ENCODE data around the gene DDAH1. TPM values are rescaled to one million over a fixed set of nuclear protein-coding genes. Genes with fewer than 3 reads are reported as not detected.

Gene DDAH1
- total RNA-seq, 2 experiments from 2014 or later: not detected

- peaks cover 28% of the 10 kb centered on the region for H3K4me1 ChIP-seq (ENCODE audit: insufficient read depth, low read length)
These were observed 189.2 kb downstream of the DDAH1 start for GRCh38 chr1:85275701-85276214.

DNA sequence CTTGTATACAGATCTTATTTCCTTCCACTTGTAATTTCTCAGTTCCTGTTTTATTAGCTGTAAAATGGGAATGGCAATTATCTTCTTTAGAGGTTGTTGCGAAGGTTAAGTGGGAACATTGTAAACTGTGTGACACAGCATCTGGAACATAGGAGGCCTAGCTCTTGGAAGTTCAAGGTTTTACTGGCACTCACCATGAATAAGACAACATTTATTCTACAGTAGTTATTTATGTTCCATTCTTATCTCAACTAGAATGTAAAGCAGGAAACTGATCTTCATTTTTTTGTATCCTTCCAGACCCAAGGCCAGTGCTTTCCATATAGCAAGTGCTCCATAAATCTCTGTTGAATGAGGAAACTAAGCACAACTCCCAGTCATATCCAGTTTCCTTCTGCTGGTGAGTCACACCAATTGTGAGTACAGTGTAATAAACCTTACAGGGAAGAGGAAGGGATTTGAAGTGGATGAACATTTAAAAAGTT is 189.9 kb downstream of the DDAH1 start:
- DNase-seq: peak in 2 of 14 experiments; percentile 33 to 35
- H3K4me1 ChIP-seq (ENCODE audit: insufficient read depth, low read length): peaks cover 28% of the 10 kb centered on the region
- no peaks in the 10 kb centered on the region for H3K27me3 ChIP-seq (ENCODE audit: control insufficient read depth in 1 of 2, insufficient read depth in 2 of 2, low read length in 2 of 2)
- H3K4me3 Mint-ChIP-seq: peak overlapping the region; percentile 92
- peak overlapping the region; percentile 94 for H3K4me3 ChIP-seq (ENCODE audit: low read length)
- ChIA-PET POLR2A (interaction anchor here (0.8 to 3.8 kb wide), 8 partner anchors 15 to 1429 kb away, joined by 3 to 104 read pairs (median 16); partner anchors contain the start of genes C1orf52, GNG5, SH3GLB1 and SPATA1), CTCF (interaction anchor here (4.0 to 11.2 kb wide), 2 partner anchors 16 to 330 kb away, joined by 27 to 119 read pairs; partner anchors contain the start of gene C1orf52)
- H3K27ac ChIP-seq (ENCODE audit: low read depth in 1 of 2, low read length in 2 of 2): no peak overlapping the region
- H3K36me3 Mint-ChIP-seq (ENCODE audit: low read depth): peaks cover 42% of the 10 kb centered on the region
- H3K27me3 Mint-ChIP-seq: no peaks in the 10 kb centered on the region
- H3K27ac Mint-ChIP-seq: peak overlapping the region; percentile 95
- H3K4me1 Mint-ChIP-seq (ENCODE audit: low read depth): peaks cover 66% of the 10 kb centered on the region
- intact Hi-C loops (cut with DNase I, micrococcal nuclease): loop anchor here (1.0 to 10.0 kb wide), 10 partner anchors 10 to 770 kb away; partner anchors contain the start of genes CTBS (in 2 of the 2), GNG5 (in 1 of the 2), SPATA1 (in 1 of the 2) and SSX2IP (in 1 of the 2)
- peaks cover 22% of the 10 kb centered on the region for H3K36me3 ChIP-seq (ENCODE audit: insufficient read depth, low read length)
- no peak for ATAC-seq (ENCODE audit: poor library complexity)
- no peaks in the 10 kb centered on the region for H3K9me3 ChIP-seq (ENCODE audit: control insufficient read depth in 1 of 2, insufficient read depth in 1 of 2, low read length in 2 of 2)
- H3K9me3 Mint-ChIP-seq: no peaks in the 10 kb centered on the region
- no peak for TF ChIP-seq CTCF (IDR thresholded peaks at IDR 0.05)

More at GRCh38 chr1:85275701-85276214, 189.2 kb downstream of the DDAH1 start:
- ATAC-seq (ENCODE audit: poor library complexity): no peak
- intact Hi-C loops (cut with DNase I, micrococcal nuclease): loop anchor here (1.0 to 10.0 kb wide), 11 partner anchors 10 to 771 kb away; partner anchors contain the start of genes CTBS (in 2 of the 2), C1orf52 (in 1 of the 2), GNG5 (in 1 of the 2) and SPATA1 (in 1 of the 2)
- Mint-ChIP-seq H3K27me3 (no peaks in the 10 kb centered on the region), H3K36me3 (ENCODE audit: low read depth) (peaks cover 37% of the 10 kb centered on the region), H3K27ac (peak overlapping the region; percentile 95), H3K9me3 (no peaks in the 10 kb centered on the region), H3K4me1 (ENCODE audit: low read depth) (peaks cover 63% of the 10 kb centered on the region), H3K4me3 (peak overlapping the region; percentile 92)
- no peaks in the 10 kb centered on the region for H3K9me3 ChIP-seq (ENCODE audit: control insufficient read depth in 1 of 2, insufficient read depth in 1 of 2, low read length in 2 of 2)
- H3K27ac ChIP-seq (ENCODE audit: low read depth in 1 of 2, low read length in 2 of 2): peak overlapping the region; percentile 90 to 99
- H3K27me3 ChIP-seq (ENCODE audit: control insufficient read depth in 1 of 2, insufficient read depth in 2 of 2, low read length in 2 of 2): no peaks in the 10 kb centered on the region
- peaks cover 14% of the 10 kb centered on the region for H3K36me3 ChIP-seq (ENCODE audit: insufficient read depth, low read length)
- peak in 7 of 14 experiments; percentile 5 to 71 (median 15) for DNase-seq
- H3K4me3 ChIP-seq (ENCODE audit: low read length): peak overlapping the region; percentile 94
- ChIA-PET POLR2A (interaction anchor here (0.6 to 3.8 kb wide), 23 partner anchors 7 to 1638 kb away, joined by 3 to 104 read pairs (median 6); partner anchors contain the start of genes C1orf52, CTBS, GNG5 and HS2ST1), CTCF (interaction anchor here (1.1 to 11.2 kb wide), 3 partner anchors 16 to 331 kb away, joined by 5 to 119 read pairs (median 27); partner anchors contain the start of gene C1orf52)
- TF ChIP-seq CTCF (IDR thresholded peaks at IDR 0.05): no peak

DNA sequence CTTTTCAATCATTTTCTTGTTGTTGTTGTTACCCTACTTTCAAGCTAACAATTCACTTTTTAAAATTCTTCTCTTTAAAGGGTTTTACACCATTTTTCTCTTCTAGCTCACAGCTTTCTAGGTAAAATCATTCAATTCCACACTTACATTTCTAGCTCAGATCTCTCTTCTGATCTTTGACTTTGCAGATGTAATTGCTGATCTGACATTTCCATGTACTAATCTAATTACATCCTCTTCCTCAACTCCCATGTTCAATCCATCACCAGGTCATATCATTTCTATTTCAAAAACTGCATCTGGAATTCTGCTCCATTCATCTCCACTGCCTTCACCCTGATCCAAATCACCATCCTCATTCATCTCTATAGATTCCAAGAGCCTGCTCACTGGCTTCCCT is 191.6 kb downstream of the DDAH1 start:
- H3K4me3 ChIP-seq (ENCODE audit: low read length): no peak overlapping the region
- peaks cover 62% of the 10 kb centered on the region for H3K4me1 Mint-ChIP-seq (ENCODE audit: low read depth)
- peaks cover 23% of the 10 kb centered on the region for H3K4me1 ChIP-seq (ENCODE audit: insufficient read depth, low read length)
- TF ChIP-seq CTCF (IDR thresholded peaks at IDR 0.05): no peak
- peaks cover 37% of the 10 kb centered on the region for H3K36me3 ChIP-seq (ENCODE audit: insufficient read depth, low read length)
- peak overlapping the region; percentile 95 for H3K27ac Mint-ChIP-seq
- CTCF ChIA-PET: interaction anchor here (0.8 to 11.2 kb wide), 4 partner anchors 8 to 329 kb away, joined by 3 to 119 read pairs (median 11); partner anchors contain the start of gene C1orf52
- intact Hi-C loops (cut with DNase I, micrococcal nuclease): loop anchor here in 1 of 2 experiments (10.0 kb wide), 3 partner anchors 431 to 769 kb away; partner anchors contain the start of genes CTBS, GNG5, SPATA1 and ZNHIT6
- peak overlapping the region; percentile 30 for H3K4me3 Mint-ChIP-seq
- no peaks in the 10 kb centered on the region for H3K27me3 Mint-ChIP-seq
- no peak for DNase-seq
- ATAC-seq (ENCODE audit: poor library complexity): no peak
- H3K36me3 Mint-ChIP-seq (ENCODE audit: low read depth): peaks cover 55% of the 10 kb centered on the region
- no peaks in the 10 kb centered on the region for H3K27me3 ChIP-seq (ENCODE audit: control insufficient read depth in 1 of 2, insufficient read depth in 2 of 2, low read length in 2 of 2)
- POLR2A ChIA-PET: interaction anchor here (3.2 kb wide), 1 partner anchor 14 kb away, joined by 13 read pairs; the partner anchor contains the start of gene C1orf52
- no peaks in the 10 kb centered on the region for H3K9me3 ChIP-seq (ENCODE audit: control insufficient read depth in 1 of 2, insufficient read depth in 1 of 2, low read length in 2 of 2)
- H3K9me3 Mint-ChIP-seq: no peaks in the 10 kb centered on the region
- H3K27ac ChIP-seq (ENCODE audit: low read depth in 1 of 2, low read length in 2 of 2): no peak overlapping the region
